HUES6 (cell line): ENCODE measurements around the gene GABRG3.

Experiments used
- H3K27ac ChIP-seq: 2 replicates; pipeline ENCODE4 v1.7.0; 2013; ENCODE audit warnings: low read depth, mild to moderate bottlenecking, low read length, inconsistent platforms
- H3K27me3 ChIP-seq: 2 replicates; pipeline ENCODE4 v1.6.1; 2013; ENCODE audit warnings: low read length; ENCODE audit not compliant: control insufficient read depth, insufficient read depth
- H3K36me3 ChIP-seq: 2 replicates; pipeline ENCODE4 v1.6.1; 2013; ENCODE audit warnings: low read length; ENCODE audit not compliant: control insufficient read depth, insufficient read depth
- H3K4me1 ChIP-seq: 2 replicates; pipeline ENCODE4 v1.6.1; 2013; ENCODE audit warnings: low read length; ENCODE audit not compliant: control insufficient read depth, insufficient read depth
- H3K4me3 ChIP-seq: 2 replicates; pipeline ENCODE4 v1.5.1; 2013; ENCODE audit warnings: low read depth, low read length
- H3K9ac ChIP-seq: one replicate; pipeline ENCODE4 v1.6.1; 2013; ENCODE audit warnings: mild to moderate bottlenecking, low read length
- H3K9me3 ChIP-seq: 2 replicates; pipeline ENCODE4 v1.6.1; 2013; ENCODE audit warnings: low read depth, low read length; ENCODE audit not compliant: control insufficient read depth, insufficient read depth

Gene GABRG3

DNA sequence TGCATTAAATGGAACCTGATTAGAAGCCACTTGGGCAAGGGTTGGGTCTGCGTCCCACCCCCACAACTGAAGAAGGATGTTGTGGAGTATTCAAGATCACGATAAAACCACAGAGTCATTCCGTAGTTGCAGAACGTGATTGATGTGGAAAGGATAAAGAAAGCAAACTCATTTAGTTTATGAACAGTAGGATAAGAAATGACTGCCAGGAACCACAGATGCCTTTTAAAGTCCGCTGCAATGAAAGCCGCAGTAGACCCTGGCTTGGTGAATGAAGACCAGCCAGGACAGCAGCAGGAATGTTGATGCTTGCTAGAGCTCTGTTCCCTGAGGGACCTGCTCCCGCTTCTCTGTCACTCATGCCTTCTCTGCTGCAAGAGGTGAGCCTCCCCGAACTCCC lies 111.5 kb downstream of the GABRG3 start:
- no peaks in the 10 kb centered on the region for H3K9me3 ChIP-seq
- H3K27me3 ChIP-seq: no peaks in the 10 kb centered on the region
- H3K9ac ChIP-seq: no peak overlapping the region
- no peak overlapping the region for H3K27ac ChIP-seq
- H3K4me3 ChIP-seq: no peak overlapping the region
- H3K4me1 ChIP-seq: 0 out of 2 replicates have a peak, but pooled peaks cover 7% of the 10 kb centered on the region
- H3K36me3 ChIP-seq: no peaks in the 10 kb centered on the region

DNA sequence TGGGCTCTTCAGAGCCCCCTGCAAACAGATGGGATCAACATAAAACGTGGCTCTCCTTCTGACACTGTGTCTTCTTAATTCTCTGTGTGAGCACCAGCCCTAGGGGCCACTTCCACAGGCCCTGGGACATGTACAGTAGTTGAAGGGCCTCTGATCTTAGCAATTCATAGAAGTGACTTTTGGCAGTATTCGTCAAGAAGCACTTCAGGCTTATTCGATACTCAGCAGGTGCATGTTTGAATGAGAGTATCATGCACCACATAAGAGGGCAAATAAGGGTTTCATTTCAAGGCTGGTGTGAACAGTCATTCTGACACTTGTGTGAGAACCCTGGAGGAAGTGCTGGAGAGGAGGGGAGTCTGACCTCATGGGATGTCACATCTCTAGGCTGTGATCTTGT lies 113.9 kb downstream of the GABRG3 start:
- 0 out of 2 replicates have a peak, but pooled peaks cover 7% of the 10 kb centered on the region for H3K4me1 ChIP-seq
- no peak overlapping the region for H3K4me3 ChIP-seq
- no peaks in the 10 kb centered on the region for H3K36me3 ChIP-seq
- no peak overlapping the region for H3K9ac ChIP-seq
- no peaks in the 10 kb centered on the region for H3K27me3 ChIP-seq
- no peak overlapping the region for H3K27ac ChIP-seq
- peaks cover 9% of the 10 kb centered on the region for H3K9me3 ChIP-seq

DNA sequence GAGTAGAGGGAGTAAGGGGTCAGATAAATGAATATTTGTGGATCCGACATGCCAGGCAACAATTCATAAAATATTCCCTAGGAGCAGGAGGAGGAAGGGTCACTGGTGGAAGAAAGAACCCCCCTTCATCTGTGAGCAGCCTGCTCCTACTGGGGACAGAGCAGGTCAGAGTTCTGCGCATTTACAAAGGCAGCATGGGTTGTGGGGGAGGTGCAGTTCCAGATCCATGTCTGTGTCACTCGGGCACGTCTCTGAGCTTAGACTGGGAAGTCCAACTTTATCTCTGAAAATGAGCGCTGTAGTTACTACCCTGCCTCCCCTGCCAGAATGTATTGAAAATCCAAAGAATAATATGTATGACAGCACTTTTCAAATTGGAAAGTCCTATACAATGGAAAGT lies 115.2 kb downstream of the GABRG3 start:
- Histone ChIP-seq H3K27ac (no peak overlapping the region), H3K9me3 (peaks cover 12% of the 10 kb centered on the region), H3K27me3 (no peaks in the 10 kb centered on the region), H3K36me3 (no peaks in the 10 kb centered on the region), H3K9ac (no peak overlapping the region), H3K4me1 (0 out of 2 replicates have a peak, but pooled peaks cover 7% of the 10 kb centered on the region), H3K4me3 (no peak overlapping the region)

DNA sequence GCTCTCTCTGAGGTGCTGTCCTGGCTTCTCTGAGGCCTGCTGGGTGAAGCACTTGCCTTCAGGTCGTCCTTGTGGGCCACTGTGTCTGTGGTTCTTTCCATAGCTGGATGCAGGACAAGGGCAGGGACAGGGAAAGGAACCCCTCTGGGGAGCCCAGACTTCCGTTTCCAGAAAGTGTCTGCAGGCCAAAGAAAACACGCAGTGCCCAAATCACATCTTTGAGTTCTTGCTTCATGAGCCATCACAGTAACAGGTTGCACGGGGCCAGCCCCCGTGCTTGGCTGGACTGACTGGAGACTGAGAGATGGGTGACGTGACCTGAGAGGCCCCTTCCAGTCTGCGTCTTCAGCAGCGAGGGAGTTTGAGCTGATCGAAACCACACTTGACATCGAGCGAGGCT lies 115.8 kb downstream of the GABRG3 start:
- Histone ChIP-seq H3K4me3 (no peak overlapping the region), H3K27ac (no peak overlapping the region), H3K9me3 (peaks cover 12% of the 10 kb centered on the region), H3K9ac (no peak overlapping the region), H3K36me3 (no peaks in the 10 kb centered on the region), H3K4me1 (0 out of 2 replicates have a peak, but pooled peaks cover 7% of the 10 kb centered on the region), H3K27me3 (no peaks in the 10 kb centered on the region)

DNA sequence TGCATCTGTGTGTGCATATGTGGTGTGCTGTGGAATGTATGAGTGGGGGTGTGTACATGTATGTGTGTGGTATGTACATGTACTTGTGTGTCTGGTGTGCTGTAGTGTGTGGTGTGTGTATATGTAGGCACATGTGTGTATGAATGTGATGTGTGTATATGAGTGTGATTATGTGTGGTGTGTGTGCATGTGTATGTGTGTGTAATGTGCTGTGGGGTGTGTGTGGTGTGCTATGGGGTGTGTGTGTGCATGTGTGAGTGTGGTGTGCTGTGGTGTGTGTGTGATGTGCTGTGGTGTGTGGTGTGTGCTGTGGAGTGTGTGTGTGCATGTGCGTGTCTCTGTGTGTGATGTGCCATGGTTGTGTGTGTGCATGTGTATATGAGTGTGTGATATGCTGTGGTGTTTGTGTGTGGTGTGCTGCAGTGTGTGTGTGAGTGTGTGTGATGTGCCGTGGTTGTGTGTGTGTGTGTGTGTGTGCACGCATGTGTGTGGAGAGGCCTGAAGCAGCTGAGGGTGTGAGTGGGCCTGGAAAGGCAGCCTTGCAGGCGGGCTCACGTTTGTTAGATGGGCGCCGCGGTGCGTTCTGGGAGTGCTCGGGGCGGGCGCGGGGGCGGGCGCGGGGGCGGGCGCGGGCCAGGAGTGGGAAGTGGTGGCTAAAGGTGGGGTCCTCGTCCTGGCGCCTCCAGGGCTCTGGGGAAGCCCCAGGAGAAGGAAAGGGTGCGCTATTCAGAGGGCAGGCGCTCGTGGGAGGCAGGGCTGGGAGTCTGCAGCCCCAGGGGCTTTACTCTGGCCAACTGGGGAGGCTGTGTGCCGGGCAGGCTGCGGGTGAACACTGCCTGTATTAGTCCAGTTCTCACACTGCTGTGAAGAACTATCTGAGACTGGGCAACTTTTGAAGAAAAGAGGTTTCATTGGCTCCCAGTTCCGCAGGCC lies 116.9 kb downstream of the GABRG3 start:
- Histone ChIP-seq H3K9me3 (peaks cover 12% of the 10 kb centered on the region), H3K27me3 (no peaks in the 10 kb centered on the region), H3K27ac (no peak overlapping the region), H3K4me3 (no peak overlapping the region), H3K36me3 (no peaks in the 10 kb centered on the region), H3K9ac (no peak overlapping the region), H3K4me1 (peaks cover 15% of the 10 kb centered on the region)

DNA sequence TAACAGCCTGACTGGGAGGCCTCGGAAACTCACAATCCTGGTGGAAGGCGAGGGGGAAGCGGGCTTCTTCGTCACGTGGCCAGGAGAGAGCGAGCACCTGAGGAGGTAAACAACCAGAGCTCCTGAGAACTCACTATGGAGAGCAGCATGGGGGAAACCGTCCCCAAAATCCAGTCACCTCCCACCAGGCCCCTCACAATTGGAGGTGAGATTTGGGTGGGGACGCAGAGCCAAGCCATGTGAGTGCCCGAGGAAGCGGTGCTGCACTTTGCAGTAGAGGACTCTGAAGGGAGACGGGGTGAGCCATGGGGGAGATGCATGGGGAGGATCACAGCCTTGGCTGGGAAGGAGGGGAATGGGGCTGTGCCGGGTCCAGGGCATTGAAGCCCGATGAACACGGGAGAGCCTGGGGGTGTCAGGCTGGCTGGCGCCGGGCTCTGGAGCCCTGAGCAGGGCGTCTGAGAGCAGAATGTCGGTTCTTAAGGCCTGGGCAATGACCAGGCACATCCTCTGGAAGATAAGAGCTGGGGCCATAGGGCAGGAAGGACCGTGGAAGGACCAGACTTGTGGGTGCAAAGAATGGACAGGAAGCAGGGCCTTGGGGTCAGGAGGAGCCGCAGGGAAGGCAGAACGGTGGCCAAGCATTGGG lies 117.7 kb downstream of the GABRG3 start:
- Histone ChIP-seq H3K9ac (no peak overlapping the region), H3K27me3 (no peaks in the 10 kb centered on the region), H3K27ac (no peak overlapping the region), H3K36me3 (no peaks in the 10 kb centered on the region), H3K9me3 (peaks cover 12% of the 10 kb centered on the region), H3K4me3 (no peak overlapping the region), H3K4me1 (peaks cover 16% of the 10 kb centered on the region)

DNA sequence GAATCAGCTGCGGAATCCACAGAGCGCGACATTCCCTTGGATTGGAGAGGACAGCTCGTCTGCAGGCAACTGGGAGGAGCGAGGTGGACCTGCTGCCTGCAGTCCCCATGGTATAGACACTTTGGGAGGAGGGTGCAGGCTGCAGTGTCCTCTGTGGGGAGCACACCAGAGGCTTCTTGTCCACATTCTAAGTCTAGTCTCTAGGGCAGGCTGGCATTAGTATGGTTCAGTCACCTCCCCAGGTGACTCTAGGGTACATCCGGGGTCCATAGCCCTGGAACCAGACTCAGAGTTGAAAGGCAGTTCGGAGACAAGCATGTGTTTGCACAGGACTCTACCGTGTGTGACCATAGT lies 118.2 kb downstream of the GABRG3 start:
- H3K27me3 ChIP-seq: no peaks in the 10 kb centered on the region
- H3K9me3 ChIP-seq: peaks cover 12% of the 10 kb centered on the region
- no peak overlapping the region for H3K4me3 ChIP-seq
- H3K36me3 ChIP-seq: no peaks in the 10 kb centered on the region
- H3K9ac ChIP-seq: no peak overlapping the region
- H3K27ac ChIP-seq: no peak overlapping the region
- H3K4me1 ChIP-seq: peaks cover 16% of the 10 kb centered on the region

DNA sequence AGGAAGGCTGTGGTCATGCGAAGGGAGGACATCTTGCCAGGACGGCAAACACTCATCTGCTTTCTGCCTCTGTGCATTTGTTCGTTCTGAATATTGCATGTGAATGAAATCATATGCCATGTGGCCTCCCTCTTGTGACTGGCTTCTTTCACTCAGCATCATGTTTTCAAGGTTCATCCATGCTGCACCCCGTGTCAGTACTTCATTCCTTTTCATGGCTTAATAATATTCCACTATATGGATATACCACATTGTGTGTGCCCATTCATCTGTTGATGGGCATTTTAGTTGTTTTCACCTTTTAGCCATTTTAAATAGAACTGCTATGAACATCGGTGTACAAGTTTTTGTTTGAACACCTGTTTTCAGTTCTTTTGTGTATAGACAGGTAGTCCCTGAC lies 118.7 kb downstream of the GABRG3 start:
- Histone ChIP-seq H3K36me3 (no peaks in the 10 kb centered on the region), H3K4me1 (peaks cover 16% of the 10 kb centered on the region), H3K4me3 (no peak overlapping the region)

DNA sequence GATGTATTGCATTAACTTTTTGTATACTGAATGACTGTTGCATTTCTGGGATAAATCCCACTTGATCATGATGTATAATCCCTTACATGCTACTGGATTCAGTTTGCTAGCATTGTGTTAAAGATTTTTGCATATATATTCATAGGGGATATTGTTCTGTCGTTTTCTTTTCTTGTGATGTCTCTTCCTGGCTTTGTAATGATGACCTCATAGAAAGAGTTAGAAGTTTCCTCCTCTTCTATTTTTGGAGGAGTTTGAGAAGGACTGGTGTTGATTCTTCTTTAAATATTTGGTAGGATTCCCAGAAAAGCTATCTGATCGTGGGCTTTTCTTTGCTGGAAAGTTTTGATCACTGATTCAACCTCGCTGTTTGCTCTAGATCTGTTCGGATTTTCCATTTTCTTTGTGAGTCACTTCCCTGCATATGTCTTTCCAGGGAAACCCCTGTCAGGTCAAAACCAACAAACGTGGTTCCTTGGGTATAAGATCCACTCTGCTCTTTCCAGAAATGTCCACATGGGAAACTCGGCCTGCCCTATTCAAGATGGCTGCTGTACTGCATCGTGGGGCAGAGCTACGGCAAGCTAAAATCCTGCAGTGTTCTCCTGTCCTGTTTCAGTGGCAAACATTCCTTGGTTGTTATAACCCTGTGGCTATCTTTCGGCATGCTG lies 120.4 kb downstream of the GABRG3 start:
- H3K4me3 ChIP-seq: no peak overlapping the region
- no peak overlapping the region for H3K9ac ChIP-seq
- peaks cover 12% of the 10 kb centered on the region for H3K9me3 ChIP-seq
- H3K36me3 ChIP-seq: no peaks in the 10 kb centered on the region
- no peaks in the 10 kb centered on the region for H3K27me3 ChIP-seq
- H3K4me1 ChIP-seq: peaks cover 14% of the 10 kb centered on the region
- H3K27ac ChIP-seq: no peak overlapping the region

More for the DNA sequence above, 118.7 kb downstream of the GABRG3 start:
- Histone ChIP-seq H3K27me3 (no peaks in the 10 kb centered on the region), H3K27ac (no peak overlapping the region), H3K9me3 (peaks cover 12% of the 10 kb centered on the region), H3K9ac (no peak overlapping the region)

DNA sequence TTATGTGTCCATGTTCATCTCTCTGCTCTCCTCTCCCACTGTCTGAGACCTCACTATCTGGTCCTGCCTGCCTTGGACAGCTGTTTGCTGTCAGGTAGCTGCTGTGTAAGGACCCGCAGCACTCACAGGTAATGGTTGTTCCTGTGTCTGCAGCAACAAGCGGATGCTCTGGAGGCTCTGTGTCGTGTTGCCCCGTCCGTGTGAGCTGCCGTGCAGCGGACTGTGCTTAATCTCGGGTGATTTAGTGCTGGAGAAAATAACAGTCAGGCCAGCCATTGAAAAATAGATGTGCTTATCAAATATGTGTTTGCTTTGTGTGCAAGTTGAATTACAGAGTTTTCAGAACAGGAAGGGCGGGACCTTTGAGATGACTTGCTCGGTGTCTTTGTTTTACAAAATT lies 121.4 kb downstream of the GABRG3 start:
- H3K9ac ChIP-seq: no peak overlapping the region
- H3K4me3 ChIP-seq: no peak overlapping the region
- no peaks in the 10 kb centered on the region for H3K36me3 ChIP-seq
- H3K9me3 ChIP-seq: peaks cover 12% of the 10 kb centered on the region
- no peaks in the 10 kb centered on the region for H3K27me3 ChIP-seq
- H3K27ac ChIP-seq: no peak overlapping the region
- H3K4me1 ChIP-seq: peaks cover 9% of the 10 kb centered on the region

DNA sequence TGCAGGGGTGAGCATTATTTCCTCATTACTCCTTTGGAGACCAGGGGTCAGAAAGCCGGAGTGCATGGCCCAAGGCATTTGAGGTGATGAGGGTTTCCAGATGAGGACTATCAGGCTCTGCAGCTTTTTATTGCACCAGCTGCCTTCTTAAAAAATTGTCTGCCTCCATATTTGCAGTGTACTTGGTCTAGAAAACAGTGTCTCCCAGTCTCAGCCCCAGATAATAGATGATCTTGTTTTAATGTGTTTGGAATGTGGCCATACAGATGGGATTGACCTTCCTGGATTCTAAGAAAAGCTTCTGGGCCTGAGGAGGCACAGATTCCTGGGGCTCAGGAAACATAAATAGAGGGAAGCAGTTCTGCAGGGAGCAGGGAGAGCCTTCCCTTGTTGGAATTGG lies 123.3 kb downstream of the GABRG3 start:
- Histone ChIP-seq H3K4me3 (no peak overlapping the region), H3K27ac (no peak overlapping the region), H3K4me1 (peaks cover 9% of the 10 kb centered on the region), H3K36me3 (no peaks in the 10 kb centered on the region), H3K9ac (no peak overlapping the region), H3K9me3 (peaks cover 8% of the 10 kb centered on the region), H3K27me3 (no peaks in the 10 kb centered on the region)
